ENCODE results near the gene ULBP1.

DNA sequence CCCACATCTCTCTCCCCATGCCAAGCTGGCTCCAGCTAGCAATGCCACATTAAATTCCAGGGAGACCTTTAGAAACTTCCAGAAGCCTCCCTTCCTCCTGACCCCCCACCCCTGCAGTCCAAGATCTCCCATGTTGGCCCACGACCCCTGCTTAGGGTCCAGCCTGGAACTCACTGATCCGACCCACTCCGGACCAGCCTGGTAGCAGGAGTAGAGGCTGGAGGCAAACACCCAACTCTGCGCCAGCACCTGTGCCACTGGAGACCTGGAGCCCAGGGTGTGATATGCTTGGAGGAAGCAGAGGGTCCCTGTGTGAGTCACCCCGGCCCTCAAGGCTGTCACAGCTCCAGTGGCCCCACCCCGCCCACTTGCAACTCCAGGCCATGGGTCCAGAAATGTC, 3.3 kb upstream of the ULBP1 start:
- no peak for TF ChIP-seq POLR2A (IDR thresholded peaks at IDR 0.05; ENCODE audit: low read depth, low read length)
- TF ChIP-seq POLR2AphosphoS5 (IDR thresholded peaks at IDR 0.05; ENCODE audit: low read depth, low read length) = no peak
- TF ChIP-seq TAF1 (IDR thresholded peaks at IDR 0.05; ENCODE audit: low read depth, low read length) = no peak
- TF ChIP-seq POU2F2 (IDR thresholded peaks at IDR 0.05; ENCODE audit: low read depth, low read length) = no peak
- no peak for TF ChIP-seq SPI1 (IDR thresholded peaks at IDR 0.05; ENCODE audit: low read depth, low read length)

Data from GM12891 (cell line).